HG03354 (cell line): Measurements from ENCODE around the gene AKAP7.

Experiments
- ATAC-seq: cut with Tn5 transposase; IDR thresholded peaks from one replicate; pipeline ENCODE4 v1.9.1; 2021; ENCODE audit warnings: mild to moderate bottlenecking; ENCODE audit not compliant: unreplicated experiment, poor library complexity, severe bottlenecking

The AKAP7 gene

GRCh38 chr6:131130554-131130940 lies 4.7 kb upstream of the AKAP7 start:
- no peak for ATAC-seq

- ATAC-seq = no peak
These were observed 2.9 kb upstream of the AKAP7 start for GRCh38 chr6:131132360-131132759.

GRCh38 chr6:131134220-131134979 lies 867 bp upstream of the AKAP7 start:
- no peak for ATAC-seq

- ATAC-seq = no peak
These were observed 355 bp upstream of the AKAP7 start for GRCh38 chr6:131134980-131135243.

GRCh38 chr6:131136021-131136786 lies 937 bp downstream of the AKAP7 start:
- no peak for ATAC-seq

GRCh38 chr6:131139599-131139998 lies 4.3 kb downstream of the AKAP7 start:
- ATAC-seq = no peak

GRCh38 chr6:131143319-131143718 lies 8.1 kb downstream of the AKAP7 start:
- no peak for ATAC-seq

GRCh38 chr6:131146865-131147264 lies 11.6 kb downstream of the AKAP7 start:
- no peak for ATAC-seq

GRCh38 chr6:131156411-131156810 lies 21.1 kb downstream of the AKAP7 start:
- ATAC-seq = no peak

- no peak for ATAC-seq
These were observed 24.3 kb downstream of the AKAP7 start for GRCh38 chr6:131159578-131159977.

- ATAC-seq = no peak
These were observed 25.0 kb downstream of the AKAP7 start for GRCh38 chr6:131160254-131160758.

- no peak for ATAC-seq
These were observed 26.7 kb downstream of the AKAP7 start for GRCh38 chr6:131161987-131162386.

- no peak for ATAC-seq
These were observed 28.6 kb downstream of the AKAP7 start for GRCh38 chr6:131163886-131164285.

GRCh38 chr6:131164506-131164905 lies 29.2 kb downstream of the AKAP7 start:
- no peak for ATAC-seq

GRCh38 chr6:131167773-131168172 lies 32.5 kb downstream of the AKAP7 start:
- no peak for ATAC-seq

- no peak for ATAC-seq
These were observed 34.3 kb downstream of the AKAP7 start for GRCh38 chr6:131169613-131170012.

- ATAC-seq = no peak
These were observed 37.0 kb downstream of the AKAP7 start for GRCh38 chr6:131172222-131172621.

GRCh38 chr6:131173680-131174079 lies 38.4 kb downstream of the AKAP7 start:
- ATAC-seq = no peak

- no peak for ATAC-seq
These were observed 40.3 kb downstream of the AKAP7 start for GRCh38 chr6:131175564-131175963.

- no peak for ATAC-seq
These were observed 42.7 kb downstream of the AKAP7 start for GRCh38 chr6:131177996-131178395.

GRCh38 chr6:131182991-131183425 lies 47.7 kb downstream of the AKAP7 start:
- ATAC-seq = peak; percentile 86
